ENCODE results near the gene BTBD3. TPM values are rescaled to one million over a fixed set of nuclear protein-coding genes. Genes with fewer than 3 reads are reported as not detected.

The BTBD3 gene
- total RNA-seq, result 28.4 TPM
- long read RNA-seq, full-length matches to known transcripts, result 13 of 18 reads
- long read RNA-seq, partial matches to known transcripts, result 0 of 18 reads
- long read RNA-seq, other reads (novel, unspliced or antisense), result 5 of 18 reads

GRCh38 chr20:11917663-11918062, at the start of gene BTBD3:
BTBD3 (plus strand) TSS chr20:11917893; CDS start chr20:11918276, 383 bp downstream.
- ATAC-seq (ENCODE audit: poor library complexity), result peak; percentile 93
- DNase-seq, result peak; percentile 62
- intact Hi-C loops (cut with DNase I), result no loop called here

- no peak for DNase-seq
- intact Hi-C loops (cut with DNase I), result no loop called here
- ATAC-seq (ENCODE audit: poor library complexity), result no peak
Observed at GRCh38 chr20:11869641-11870040, 48.1 kb upstream of the BTBD3 start.

- DNase-seq (no peak), ATAC-seq (ENCODE audit: poor library complexity) (no peak)
- intact Hi-C loops (cut with DNase I), result no loop called here
Observed at GRCh38 chr20:11870411-11870810, 47.3 kb upstream of the BTBD3 start.

- intact Hi-C loops (cut with DNase I), result no loop called here
- DNase-seq, result no peak
- no peak for ATAC-seq (ENCODE audit: poor library complexity)
Observed at GRCh38 chr20:11876555-11876954, 41.1 kb upstream of the BTBD3 start.

GRCh38 chr20:11880680-11881079, 37.0 kb upstream of the BTBD3 start:
- DNase-seq, result no peak
- intact Hi-C loops (cut with DNase I), result no loop called here
- ATAC-seq (ENCODE audit: poor library complexity), result no peak

GRCh38 chr20:11881449-11881848, 36.2 kb upstream of the BTBD3 start:
- intact Hi-C loops (cut with DNase I), result no loop called here
- no peak for ATAC-seq (ENCODE audit: poor library complexity)
- no peak for DNase-seq

- no peak for ATAC-seq (ENCODE audit: poor library complexity)
- intact Hi-C loops (cut with DNase I), result no loop called here
- no peak for DNase-seq
Observed at GRCh38 chr20:11882651-11883050, 35.0 kb upstream of the BTBD3 start.

- intact Hi-C loops (cut with DNase I), result no loop called here
- DNase-seq (no peak), ATAC-seq (ENCODE audit: poor library complexity) (no peak)
Observed at GRCh38 chr20:11888648-11889047, 29.0 kb upstream of the BTBD3 start.

GRCh38 chr20:11890331-11891076, 27.2 kb upstream of the BTBD3 start:
- peak; percentile 94 for DNase-seq
- peak; percentile 97 for ATAC-seq (ENCODE audit: poor library complexity)
- intact Hi-C loops (cut with DNase I), result no loop called here

GRCh38 chr20:11891077-11891775, 26.5 kb upstream of the BTBD3 start:
- DNase-seq (peak; percentile 74), ATAC-seq (ENCODE audit: poor library complexity) (peak; percentile 57)
- intact Hi-C loops (cut with DNase I), result no loop called here

GRCh38 chr20:11891776-11892545, 25.7 kb upstream of the BTBD3 start:
- peak; percentile 38 for ATAC-seq (ENCODE audit: poor library complexity)
- DNase-seq, result peak; percentile 57
- intact Hi-C loops (cut with DNase I), result no loop called here

GRCh38 chr20:11894062-11894461, 23.6 kb upstream of the BTBD3 start:
- ATAC-seq (ENCODE audit: poor library complexity), result no peak
- intact Hi-C loops (cut with DNase I), result no loop called here
- no peak for DNase-seq

GRCh38 chr20:11895861-11896387, 21.8 kb upstream of the BTBD3 start:
- intact Hi-C loops (cut with DNase I), result no loop called here
- DNase-seq, result no peak
- no peak for ATAC-seq (ENCODE audit: poor library complexity)

GRCh38 chr20:11901127-11901526, 16.6 kb upstream of the BTBD3 start:
- DNase-seq, result no peak
- no peak for ATAC-seq (ENCODE audit: poor library complexity)
- intact Hi-C loops (cut with DNase I), result no loop called here

GRCh38 chr20:11902285-11902697, 15.4 kb upstream of the BTBD3 start:
- intact Hi-C loops (cut with DNase I), result no loop called here
- no peak for ATAC-seq (ENCODE audit: poor library complexity)
- no peak for DNase-seq

- intact Hi-C loops (cut with DNase I), result no loop called here
- ATAC-seq (ENCODE audit: poor library complexity) (peak; percentile 63), DNase-seq (no peak)
Observed at GRCh38 chr20:11905460-11906179, 12.1 kb upstream of the BTBD3 start.

GRCh38 chr20:11906626-11907480, 10.8 kb upstream of the BTBD3 start:
- ATAC-seq (ENCODE audit: poor library complexity), result peak; percentile 18
- intact Hi-C loops (cut with DNase I), result no loop called here
- no peak for DNase-seq

GRCh38 chr20:11907621-11908020, 10.1 kb upstream of the BTBD3 start:
- intact Hi-C loops (cut with DNase I), result no loop called here
- DNase-seq (no peak), ATAC-seq (ENCODE audit: poor library complexity) (no peak)

Measured in Right ventricle myocardium superior (tissue), 1 donor.